Stomach (tissue), 4 donors: ENCODE data around the gene NTRK2.

Source experiments
- CTCF ChIP-seq, 7 experiments: fragments of 450-650 bp in 4 of 7; fragments of 200-600 bp in 3 of 7; sonication (generic) in 3 of 7; IDR thresholded peaks; one replicate each; pipeline ENCODE4 v1.5.1; 2016 to 2019; ENCODE audit warnings: antibody characterized with exemption in 7 of 7, control low read depth in 2 of 7, mild to moderate bottlenecking in 1 of 7
- EP300 ChIP-seq: sonication (generic); formaldehyde crosslinking; IDR thresholded peaks from one replicate; pipeline ENCODE4 v1.6.1; 2017; ENCODE audit warnings: antibody characterized with exemption
- POLR2A ChIP-seq, 4 donors: fragments of 450-650 bp; IDR thresholded peaks; one replicate each; pipeline ENCODE4 v1.6.1; 2016; ENCODE audit warnings: antibody characterized with exemption in 4 of 4, control low read depth in 2 of 4, mild to moderate bottlenecking in 1 of 4, moderate library complexity in 1 of 4

GRCh38 chr9:84845956-84846900 lies 176.7 kb downstream of the NTRK2 start:
- TF ChIP-seq CTCF (IDR thresholded peaks at IDR 0.05) (no peak), POLR2A (IDR thresholded peaks at IDR 0.05) (no peak), EP300 (no peak)
